ENCODE results near the gene PAN3. TPM values are rescaled to one million over a fixed set of nuclear protein-coding genes. Genes with fewer than 3 reads are reported as not detected.
"Not testable (repeated sequence)": the region's sequence is repeated elsewhere in the genome, so short reads cannot be mapped to it uniquely, and the experiment has no call there.

PAN3 gene, protein sequence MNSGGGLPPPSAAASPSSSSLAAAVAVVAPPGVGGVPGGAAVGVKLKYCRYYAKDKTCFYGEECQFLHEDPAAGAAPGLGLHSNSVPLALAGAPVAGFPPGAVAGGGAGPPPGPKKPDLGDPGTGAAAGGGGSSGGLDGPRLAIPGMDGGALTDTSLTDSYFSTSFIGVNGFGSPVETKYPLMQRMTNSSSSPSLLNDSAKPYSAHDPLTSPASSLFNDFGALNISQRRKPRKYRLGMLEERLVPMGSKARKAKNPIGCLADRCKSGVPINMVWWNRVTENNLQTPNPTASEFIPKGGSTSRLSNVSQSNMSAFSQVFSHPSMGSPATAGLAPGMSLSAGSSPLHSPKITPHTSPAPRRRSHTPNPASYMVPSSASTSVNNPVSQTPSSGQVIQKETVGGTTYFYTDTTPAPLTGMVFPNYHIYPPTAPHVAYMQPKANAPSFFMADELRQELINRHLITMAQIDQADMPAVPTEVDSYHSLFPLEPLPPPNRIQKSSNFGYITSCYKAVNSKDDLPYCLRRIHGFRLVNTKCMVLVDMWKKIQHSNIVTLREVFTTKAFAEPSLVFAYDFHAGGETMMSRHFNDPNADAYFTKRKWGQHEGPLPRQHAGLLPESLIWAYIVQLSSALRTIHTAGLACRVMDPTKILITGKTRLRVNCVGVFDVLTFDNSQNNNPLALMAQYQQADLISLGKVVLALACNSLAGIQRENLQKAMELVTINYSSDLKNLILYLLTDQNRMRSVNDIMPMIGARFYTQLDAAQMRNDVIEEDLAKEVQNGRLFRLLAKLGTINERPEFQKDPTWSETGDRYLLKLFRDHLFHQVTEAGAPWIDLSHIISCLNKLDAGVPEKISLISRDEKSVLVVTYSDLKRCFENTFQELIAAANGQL
- total RNA-seq, result 53.3 TPM
- polyA plus RNA-seq, result 13.5 TPM

- Histone ChIP-seq H3K27ac (ENCODE audit: low read depth) (peak within 1 kb of the TSS; percentile 100), H3K4me1 (ENCODE audit: insufficient read depth) (no peaks in the 10 kb centered on the region), H3K4me3 (ENCODE audit: low read depth, low read length) (peak within 1 kb of the TSS; percentile 99), H3K36me3 (ENCODE audit: insufficient read depth) (no peaks in the 10 kb centered on the region)
- peak; percentile 85 for DNase-seq (ENCODE audit: extremely low spot score)
- WGBS, result under 1% methylated on average over 80 of the region's 84 CpGs
Observed at GRCh38 chr13:28138012-28138755, at the start of gene PAN3. TSS of gene PAN3 (plus strand) at chr13:28138545. CDS start at chr13:28138658, 113 bp downstream.

GRCh38 chr13:28089065-28089464 lies 49.3 kb upstream of the PAN3 start:
- no peak for DNase-seq (ENCODE audit: extremely low spot score)
- 58% methylated on average over 1 of the region's 1 CpG for WGBS
- no peak overlapping the region for H3K4me3 ChIP-seq (ENCODE audit: low read depth, low read length)

DNA sequence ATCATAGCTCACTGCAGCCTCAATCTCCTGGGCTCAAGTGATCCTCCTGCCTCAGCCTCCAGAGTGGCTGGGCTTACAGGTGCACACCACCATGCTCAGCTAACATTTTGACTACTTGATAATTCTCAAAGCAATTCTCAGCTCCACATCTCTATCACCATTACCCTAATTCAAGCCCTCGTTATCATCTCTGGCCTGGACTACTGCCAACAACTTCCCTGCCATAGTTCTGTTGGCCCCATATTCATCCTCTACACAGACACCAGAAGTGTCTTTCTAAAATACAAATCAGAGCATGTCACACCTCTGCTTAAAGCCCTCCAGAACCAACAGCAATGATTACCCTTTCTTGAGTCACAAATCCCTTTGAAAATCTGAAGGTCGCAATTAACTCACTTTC lies 45.9 kb upstream of the PAN3 start:
- 56% methylated on average over 2 of the region's 2 CpGs for WGBS
- Histone ChIP-seq H3K27ac (ENCODE audit: low read depth) (no peak overlapping the region), H3K4me1 (ENCODE audit: insufficient read depth) (no peaks in the 10 kb centered on the region), H3K4me3 (ENCODE audit: low read depth, low read length) (no peak overlapping the region), H3K36me3 (ENCODE audit: insufficient read depth) (no peaks in the 10 kb centered on the region)
- no peak for DNase-seq (ENCODE audit: extremely low spot score)

More at GRCh38 chr13:28089065-28089464, 49.3 kb upstream of the PAN3 start:
- no peaks in the 10 kb centered on the region for H3K36me3 ChIP-seq (ENCODE audit: insufficient read depth)
- H3K27ac ChIP-seq (ENCODE audit: low read depth), result no peak overlapping the region
- no peaks in the 10 kb centered on the region for H3K4me1 ChIP-seq (ENCODE audit: insufficient read depth)

DNA sequence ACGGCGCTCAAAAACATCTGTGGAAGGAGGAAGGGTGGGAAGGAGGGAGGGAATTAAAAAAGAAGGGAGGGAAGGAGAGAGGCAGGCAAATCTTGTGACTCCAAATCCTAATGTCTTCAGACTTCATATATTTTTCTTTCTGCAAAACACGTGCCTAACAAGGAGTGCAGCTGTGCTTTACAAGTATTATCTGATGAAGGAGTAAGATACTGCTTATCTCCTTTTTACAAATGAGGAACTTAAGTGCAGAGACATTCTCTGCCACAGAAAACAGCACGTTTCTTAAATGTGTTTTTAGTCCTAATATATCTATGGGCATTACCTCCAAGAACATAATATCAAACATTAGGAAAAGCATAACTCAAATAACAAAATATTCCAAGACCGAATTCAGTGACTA lies 44.5 kb upstream of the PAN3 start:
- WGBS, result 19% methylated on average over 5 of the region's 5 CpGs
- Histone ChIP-seq H3K36me3 (ENCODE audit: insufficient read depth) (no peaks in the 10 kb centered on the region), H3K27ac (ENCODE audit: low read depth) (no peak overlapping the region), H3K4me3 (ENCODE audit: low read depth, low read length) (no peak overlapping the region), H3K4me1 (ENCODE audit: insufficient read depth) (no peaks in the 10 kb centered on the region)
- no peak for DNase-seq (ENCODE audit: extremely low spot score)

- H3K4me3 ChIP-seq (ENCODE audit: low read depth, low read length), result no peak overlapping the region
- no peaks in the 10 kb centered on the region for H3K4me1 ChIP-seq (ENCODE audit: insufficient read depth)
- WGBS, result 58% methylated on average over 4 of the region's 4 CpGs
- H3K27ac ChIP-seq (ENCODE audit: low read depth), result no peak overlapping the region
- DNase-seq (ENCODE audit: extremely low spot score), result no peak
- H3K36me3 ChIP-seq (ENCODE audit: insufficient read depth), result no peaks in the 10 kb centered on the region
Observed at GRCh38 chr13:28094306-28094705, 44.0 kb upstream of the PAN3 start.

DNA sequence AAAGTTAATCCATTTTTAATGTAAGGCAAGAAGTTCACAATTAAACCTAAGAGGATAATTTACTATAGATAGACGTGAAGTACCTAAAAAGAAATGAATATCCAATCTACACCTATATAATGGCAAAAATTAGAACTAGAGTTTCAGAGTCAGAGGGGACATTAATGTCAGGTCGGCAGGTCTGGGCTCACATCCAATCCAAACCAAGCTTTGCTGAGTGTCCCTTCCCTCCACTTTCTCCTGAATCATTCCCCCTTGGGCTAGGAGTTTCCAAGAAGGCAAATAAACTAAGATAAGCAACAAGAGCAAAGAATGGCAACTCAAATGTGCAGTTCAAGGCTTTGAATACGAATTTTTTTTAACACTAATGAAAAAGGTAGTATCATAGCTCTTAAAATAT lies 40.8 kb upstream of the PAN3 start:
- H3K4me1 ChIP-seq (ENCODE audit: insufficient read depth), result peaks cover 2% of the 10 kb centered on the region
- no peak overlapping the region for H3K27ac ChIP-seq (ENCODE audit: low read depth)
- no peak overlapping the region for H3K4me3 ChIP-seq (ENCODE audit: low read depth, low read length)
- no peak for DNase-seq (ENCODE audit: extremely low spot score)
- 61% methylated on average over 3 of the region's 3 CpGs for whole genome bisulfite sequencing
- H3K36me3 ChIP-seq (ENCODE audit: insufficient read depth), result no peaks in the 10 kb centered on the region

DNA sequence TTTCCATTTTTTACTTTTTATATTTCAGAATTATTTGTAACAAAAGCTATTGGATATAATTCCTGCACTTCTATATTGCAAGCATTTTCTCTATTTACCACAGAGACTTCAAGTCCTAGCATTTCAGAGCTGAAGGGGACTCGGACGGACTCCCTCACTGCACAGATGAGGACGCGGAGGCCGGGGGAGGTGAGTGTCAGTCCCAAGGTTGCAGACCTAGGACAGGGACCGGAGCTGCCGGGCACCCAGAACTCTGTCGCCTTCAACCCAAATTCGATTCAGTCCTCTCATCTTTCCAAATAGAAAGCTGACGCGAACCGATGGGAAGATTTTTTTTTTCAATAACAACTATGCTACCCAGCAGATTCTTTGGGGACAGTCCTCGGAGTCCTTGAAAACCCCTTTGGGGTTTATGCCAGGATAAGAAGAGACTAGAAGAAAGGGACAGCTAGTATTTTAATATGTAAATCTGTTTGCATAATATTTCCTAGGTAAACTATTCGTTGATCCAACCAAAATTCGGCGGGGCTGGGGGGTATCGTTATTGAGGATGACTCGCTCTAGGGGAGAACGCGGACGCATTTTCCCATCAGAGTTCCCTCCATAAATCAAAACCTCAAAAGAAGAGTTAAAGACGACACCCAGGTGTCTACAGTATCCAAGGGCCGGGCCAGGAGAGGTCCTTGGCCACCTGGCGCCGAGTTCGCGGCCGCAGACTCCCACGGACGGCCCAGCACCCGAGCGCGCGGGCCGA lies 38.8 kb upstream of the PAN3 start:
- peak overlapping the region; percentile 36 for H3K4me3 ChIP-seq (ENCODE audit: low read depth, low read length)
- peaks cover 2% of the 10 kb centered on the region for H3K4me1 ChIP-seq (ENCODE audit: insufficient read depth)
- H3K36me3 ChIP-seq (ENCODE audit: insufficient read depth), result no peaks in the 10 kb centered on the region
- 8% methylated on average over 35 of the region's 35 CpGs for WGBS
- no peak for DNase-seq (ENCODE audit: extremely low spot score)
- no peak overlapping the region for H3K27ac ChIP-seq (ENCODE audit: low read depth)

DNA sequence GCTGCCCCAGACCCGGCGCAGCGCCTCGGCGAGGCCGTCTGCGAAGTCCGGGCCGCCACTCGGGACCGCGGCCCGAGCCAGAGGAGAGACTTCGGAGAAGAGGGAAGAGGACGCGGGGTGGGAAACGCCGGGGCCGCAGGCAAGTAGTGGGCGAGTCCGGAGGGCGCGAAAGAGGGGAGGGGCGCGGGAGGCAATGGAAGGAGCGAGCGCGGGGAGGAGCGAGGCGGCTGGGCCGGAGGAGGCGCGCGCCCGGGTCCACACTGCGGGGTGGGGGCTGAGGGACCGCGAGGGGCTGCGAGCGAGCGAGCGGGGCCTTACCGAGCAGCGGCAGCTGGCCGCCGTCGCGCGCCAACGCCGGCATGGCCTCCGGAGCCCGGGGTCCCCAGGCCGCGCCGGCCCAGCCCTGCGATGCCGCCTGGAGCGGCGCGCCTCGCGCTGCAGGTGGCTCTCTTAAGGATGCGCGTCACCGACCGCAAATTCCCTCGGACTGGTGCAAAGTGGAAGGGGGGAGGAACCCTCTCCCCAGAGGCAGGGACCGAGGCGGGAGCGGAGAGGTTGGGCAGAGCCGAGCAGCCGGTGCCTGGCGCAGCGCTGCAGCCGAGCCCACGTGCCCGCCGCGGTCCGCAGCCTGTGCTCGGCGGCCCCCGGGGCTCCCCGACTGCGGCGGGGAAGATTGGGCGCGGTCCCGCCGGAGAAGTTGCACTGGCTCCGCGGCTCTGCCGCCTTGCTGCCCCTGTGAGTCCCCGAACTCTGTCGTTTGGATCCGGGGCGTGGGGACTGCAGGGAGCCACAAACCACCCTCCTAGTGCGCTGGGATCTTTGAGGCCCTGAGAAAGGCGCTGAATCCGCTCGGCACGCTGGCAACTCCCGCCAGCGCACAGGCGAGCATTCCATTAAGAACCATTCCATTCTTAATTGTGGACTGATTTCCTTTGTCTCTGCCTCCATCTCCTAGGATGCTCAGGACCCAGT lies 37.9 kb upstream of the PAN3 start, which contains the start of gene FLT3:
FLT3 (minus strand) TSS at position 427 of the 972 bp plus-strand sequence; CDS start at position 361, 66 bp downstream.
- Histone ChIP-seq H3K4me1 (ENCODE audit: insufficient read depth) (peaks cover 2% of the 10 kb centered on the region), H3K36me3 (ENCODE audit: insufficient read depth) (no peaks in the 10 kb centered on the region), H3K27ac (ENCODE audit: low read depth) (no peak within 1 kb of the TSS), H3K4me3 (ENCODE audit: low read depth, low read length) (peak within 1 kb of the TSS; percentile 36)
- no peak for DNase-seq (ENCODE audit: extremely low spot score)
- under 1% methylated on average over 106 of the region's 106 CpGs for WGBS

- H3K27ac ChIP-seq (ENCODE audit: low read depth); DNase-seq (ENCODE audit: extremely low spot score); H3K4me1 ChIP-seq (ENCODE audit: insufficient read depth); H3K4me3 ChIP-seq (ENCODE audit: low read depth, low read length); H3K36me3 ChIP-seq (ENCODE audit: insufficient read depth): not testable (repeated sequence)
- WGBS, result 87% methylated on average over 4 of the region's 4 CpGs
Observed at GRCh38 chr13:28101886-28102285, 36.5 kb upstream of the PAN3 start.

GRCh38 chr13:28106976-28107375 lies 31.4 kb upstream of the PAN3 start:
- H3K36me3 ChIP-seq (ENCODE audit: insufficient read depth), result no peaks in the 10 kb centered on the region
- no peaks in the 10 kb centered on the region for H3K4me1 ChIP-seq (ENCODE audit: insufficient read depth)
- DNase-seq (ENCODE audit: extremely low spot score), result no peak
- no peak overlapping the region for H3K27ac ChIP-seq (ENCODE audit: low read depth)
- H3K4me3 ChIP-seq (ENCODE audit: low read depth, low read length), result no peak overlapping the region
- WGBS, result 59% methylated on average over 1 of the region's 1 CpG

GRCh38 chr13:28110414-28110813 lies 27.9 kb upstream of the PAN3 start:
- no peaks in the 10 kb centered on the region for H3K4me1 ChIP-seq (ENCODE audit: insufficient read depth)
- 77% methylated on average over 3 of the region's 3 CpGs for WGBS
- DNase-seq (ENCODE audit: extremely low spot score), result no peak
- H3K27ac ChIP-seq (ENCODE audit: low read depth), result no peak overlapping the region
- H3K36me3 ChIP-seq (ENCODE audit: insufficient read depth), result no peaks in the 10 kb centered on the region
- H3K4me3 ChIP-seq (ENCODE audit: low read depth, low read length), result no peak overlapping the region

DNA sequence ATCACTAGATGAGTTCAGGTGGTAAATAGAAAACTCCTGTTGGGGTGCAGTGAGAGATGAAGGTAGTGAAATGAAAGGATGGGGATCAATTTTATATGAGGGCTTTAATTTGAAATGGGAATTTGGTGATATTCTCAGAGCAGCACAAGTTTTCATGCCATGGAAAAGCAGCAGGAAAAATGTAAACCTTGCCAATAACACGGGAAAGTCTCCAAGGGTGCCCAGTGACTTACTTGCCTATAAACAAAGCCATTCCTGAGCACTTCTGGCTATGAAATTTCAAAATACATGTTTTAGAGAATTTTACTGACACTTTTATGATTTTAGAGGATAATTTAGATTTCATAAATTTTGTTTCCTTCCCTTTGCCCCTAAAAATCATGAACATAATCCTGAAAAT lies 21.6 kb upstream of the PAN3 start:
- no peak for DNase-seq (ENCODE audit: extremely low spot score)
- no peaks in the 10 kb centered on the region for H3K4me1 ChIP-seq (ENCODE audit: insufficient read depth)
- no peak overlapping the region for H3K4me3 ChIP-seq (ENCODE audit: low read depth, low read length)
- no peaks in the 10 kb centered on the region for H3K36me3 ChIP-seq (ENCODE audit: insufficient read depth)
- no peak overlapping the region for H3K27ac ChIP-seq (ENCODE audit: low read depth)
- WGBS, result 50% methylated on average over 1 of the region's 1 CpG
